Central memory CD8-positive, alpha-beta T cell (primary cell): Measurements from ENCODE around the gene KLC3.

Experiments
- ATAC-seq: fragments of 150-1000 bp; cut with Tn5 transposase; replicated peaks from 2 replicates; pipeline ENCODE4 v1.10.0; 2022; ENCODE audit warnings: mild to moderate bottlenecking, moderate FRiP score, moderate number of reproducible peaks; ENCODE audit not compliant: poor library complexity, severe bottlenecking; ENCODE audit errors: extremely low read depth
- DNase-seq, 2 donors: peaks; one replicate each; pipeline ENCODE4 v3.0.0; 2021; ENCODE audit warnings: low spot score in 2 of 2
- H3K27ac Mint-ChIP-seq: one replicate; pipeline ENCODE4 v1.8.0; 2022; ENCODE audit warnings: low read depth, mild to moderate bottlenecking, moderate library complexity, mixed read lengths
- H3K27me3 Mint-ChIP-seq: one replicate; pipeline ENCODE4 v1.8.0; 2022; ENCODE audit warnings: mixed read lengths
- H3K36me3 Mint-ChIP-seq: one replicate; pipeline ENCODE4 v1.8.0; 2022; ENCODE audit warnings: mild to moderate bottlenecking, moderate library complexity, mixed read lengths; ENCODE audit not compliant: insufficient read depth
- H3K4me1 Mint-ChIP-seq: one replicate; pipeline ENCODE4 v1.8.0; 2022; ENCODE audit warnings: mixed read lengths
- H3K4me3 Mint-ChIP-seq: one replicate; pipeline ENCODE4 v1.8.0; 2022; ENCODE audit warnings: mild to moderate bottlenecking, moderate library complexity, mixed read lengths
- H3K9me3 Mint-ChIP-seq: one replicate; pipeline ENCODE4 v1.8.0; 2022; ENCODE audit warnings: mixed read lengths

KLC3 gene

DNA sequence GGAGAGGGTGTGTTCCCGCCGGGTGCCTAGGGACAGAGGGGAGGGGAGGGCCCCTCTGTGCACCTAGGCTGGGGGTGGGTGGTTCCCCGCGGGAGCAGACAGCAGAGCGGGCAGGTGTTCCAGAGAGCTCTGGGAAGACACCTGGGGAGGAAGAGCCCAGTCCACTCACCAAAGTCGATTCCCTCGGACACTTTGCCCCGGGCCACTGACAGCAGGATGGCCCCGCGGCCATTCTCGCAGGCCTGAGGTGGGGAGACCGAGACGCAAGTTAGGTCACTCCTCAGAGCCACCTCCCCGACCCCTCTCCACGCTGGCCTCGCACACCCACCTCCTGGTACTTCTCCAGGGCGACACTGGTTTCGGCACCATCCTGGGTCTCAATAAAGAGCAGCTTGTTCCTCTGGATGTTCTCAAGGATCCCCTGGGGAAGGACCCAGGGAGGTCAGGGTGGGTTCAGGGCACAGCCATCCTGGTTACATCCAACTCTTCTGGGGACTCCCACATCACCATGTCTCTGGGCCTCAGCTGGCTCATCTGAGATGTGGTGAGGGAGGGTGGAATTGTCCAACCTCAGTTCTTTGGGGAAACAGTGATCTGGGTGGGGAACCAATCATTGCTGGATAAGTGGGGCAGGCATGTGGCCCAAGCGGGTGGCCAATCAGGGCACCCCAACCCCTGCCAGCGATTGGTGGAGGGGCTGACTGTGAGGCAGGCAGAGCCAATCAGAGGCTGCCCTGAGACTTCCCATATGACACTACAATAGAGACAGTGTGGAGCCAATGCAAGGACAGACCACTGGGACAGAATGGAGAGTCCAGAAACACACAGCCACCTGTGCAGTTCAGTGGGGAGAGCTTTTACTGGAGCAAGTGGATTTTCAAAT is 12.6 kb downstream of the KLC3 start:
- H3K27me3 Mint-ChIP-seq, result no peaks in the 10 kb centered on the region
- peaks cover 10% of the 10 kb centered on the region for H3K36me3 Mint-ChIP-seq

DNA sequence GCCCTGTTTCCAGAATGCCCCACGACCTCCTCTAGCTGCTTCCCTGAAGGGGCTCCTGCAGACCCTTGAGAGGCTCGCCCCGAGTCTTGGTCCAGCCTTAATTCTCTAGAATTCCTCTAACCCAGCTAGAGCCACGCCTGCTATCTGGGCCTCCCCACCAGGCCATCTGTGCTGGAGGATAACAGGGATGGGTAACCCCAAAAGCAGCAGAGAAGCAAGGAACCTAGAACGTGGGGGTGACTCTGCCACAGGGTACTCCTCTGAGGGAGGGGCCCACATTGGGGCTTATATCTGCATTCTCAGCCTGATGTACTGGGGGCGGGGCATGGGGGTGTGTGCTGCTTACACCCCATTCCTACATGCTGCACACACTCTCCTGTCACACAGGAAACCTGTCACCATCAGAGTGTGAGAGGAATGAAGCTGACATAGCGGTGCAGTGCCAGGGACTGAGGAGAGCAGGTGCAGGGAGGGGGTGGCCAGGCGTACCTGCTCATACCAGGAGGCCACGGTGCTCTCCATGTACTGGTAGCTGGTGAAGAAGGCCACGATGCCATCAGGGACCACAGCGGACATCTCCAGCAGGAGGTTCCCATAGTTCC is 13.8 kb downstream of the KLC3 start:
- Mint-ChIP-seq H3K27ac (peak overlapping the region; percentile 6), H3K27me3 (no peaks in the 10 kb centered on the region), H3K4me3 (peak overlapping the region; percentile 9), H3K4me1 (peaks cover 7% of the 10 kb centered on the region), H3K9me3 (no peaks in the 10 kb centered on the region), H3K36me3 (peaks cover 10% of the 10 kb centered on the region)
- ATAC-seq (peak; percentile 36), DNase-seq (no peak)

More for the DNA sequence above, 12.6 kb downstream of the KLC3 start:
- DNase-seq (no peak), ATAC-seq (no peak)
- peak overlapping the region; percentile 6 for H3K27ac Mint-ChIP-seq
- no peak overlapping the region for H3K4me3 Mint-ChIP-seq
- H3K4me1 Mint-ChIP-seq, result peaks cover 7% of the 10 kb centered on the region
- no peaks in the 10 kb centered on the region for H3K9me3 Mint-ChIP-seq

DNA sequence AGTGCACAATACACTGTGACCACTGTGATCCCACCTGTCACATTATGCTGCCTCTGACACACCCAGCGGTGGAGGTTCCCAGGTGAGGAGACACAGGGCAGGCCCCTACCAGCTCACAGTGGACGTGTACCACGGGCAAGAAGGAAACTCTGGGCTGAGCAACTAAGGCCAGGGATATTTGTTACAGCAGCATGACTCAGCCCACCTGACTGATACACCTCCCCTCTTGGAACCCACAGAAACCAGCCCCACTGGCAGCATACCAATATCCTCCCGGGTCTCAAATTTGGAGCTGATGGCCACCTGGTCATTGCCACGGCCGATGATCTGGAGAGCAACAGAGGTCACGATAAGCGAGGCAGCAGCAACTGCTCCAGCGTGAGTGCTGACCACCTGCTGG is 14.9 kb downstream of the KLC3 start:
- Mint-ChIP-seq H3K4me1 (peaks cover 7% of the 10 kb centered on the region), H3K36me3 (peaks cover 12% of the 10 kb centered on the region), H3K27ac (no peak overlapping the region), H3K9me3 (no peaks in the 10 kb centered on the region), H3K4me3 (no peak overlapping the region), H3K27me3 (no peaks in the 10 kb centered on the region)
- ATAC-seq (no peak), DNase-seq (no peak)

DNA sequence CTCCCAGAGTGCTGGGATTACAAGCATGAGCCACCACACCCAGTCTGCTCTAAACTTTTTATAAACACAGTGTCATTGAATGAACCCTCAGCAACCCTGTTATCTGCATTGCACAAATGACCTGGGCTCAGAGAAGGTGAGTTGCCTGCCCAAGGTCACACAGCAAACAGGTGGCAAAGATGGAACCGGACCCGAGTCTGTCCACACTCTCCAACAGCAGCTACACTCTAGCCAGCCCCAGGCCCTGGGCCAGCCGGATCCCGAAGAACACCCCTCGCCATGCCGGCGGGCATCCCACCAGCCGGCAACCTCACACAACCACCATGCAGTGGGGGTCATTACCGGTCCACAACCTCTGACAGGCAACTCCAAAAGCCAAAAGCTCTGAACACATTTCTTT is 15.4 kb downstream of the KLC3 start:
- ATAC-seq (no peak), DNase-seq (no peak)
- H3K4me1 Mint-ChIP-seq, result peaks cover 7% of the 10 kb centered on the region
- no peaks in the 10 kb centered on the region for H3K27me3 Mint-ChIP-seq
- H3K4me3 Mint-ChIP-seq, result no peak overlapping the region
- H3K9me3 Mint-ChIP-seq, result no peaks in the 10 kb centered on the region
- no peak overlapping the region for H3K27ac Mint-ChIP-seq
- H3K36me3 Mint-ChIP-seq, result peaks cover 9% of the 10 kb centered on the region

DNA sequence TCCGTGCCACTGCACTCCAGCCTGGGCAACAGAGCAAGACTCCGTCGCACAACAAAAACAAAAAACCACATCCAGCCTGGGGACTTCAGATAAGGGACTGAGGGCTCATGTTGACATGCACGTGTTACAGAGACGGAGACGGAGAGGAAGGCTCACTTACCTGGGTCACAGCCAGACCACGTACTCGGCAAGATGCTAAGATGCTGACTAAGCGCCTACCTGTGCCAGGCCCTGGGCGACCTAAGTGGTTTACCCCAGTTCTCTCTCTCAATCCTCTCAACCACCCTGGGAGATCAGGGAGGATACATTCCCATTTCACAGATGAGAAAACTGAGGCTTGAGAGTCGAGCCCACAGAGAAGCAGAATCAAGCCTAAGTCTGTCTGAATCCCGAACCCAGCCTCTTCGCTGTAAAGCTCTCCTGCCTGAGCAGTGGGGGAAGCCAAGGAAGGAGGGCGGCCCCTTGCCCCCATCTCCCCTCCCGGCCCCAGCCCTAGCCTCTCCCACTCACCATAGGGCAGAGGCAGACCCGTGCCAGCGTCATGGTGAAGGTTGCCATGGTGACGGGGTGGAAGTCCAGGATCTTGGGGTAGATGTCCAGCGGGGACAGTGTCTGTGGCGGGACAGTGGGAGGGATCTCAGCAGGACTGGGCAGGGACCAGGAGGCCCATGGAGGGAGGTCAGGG is 16.4 kb downstream of the KLC3 start:
- no peak for ATAC-seq
- H3K9me3 Mint-ChIP-seq, result no peaks in the 10 kb centered on the region
- DNase-seq, result no peak
- H3K4me1 Mint-ChIP-seq, result peaks cover 7% of the 10 kb centered on the region
- H3K27ac Mint-ChIP-seq, result no peak overlapping the region
- no peaks in the 10 kb centered on the region for H3K27me3 Mint-ChIP-seq
- no peak overlapping the region for H3K4me3 Mint-ChIP-seq
- peaks cover 8% of the 10 kb centered on the region for H3K36me3 Mint-ChIP-seq

DNA sequence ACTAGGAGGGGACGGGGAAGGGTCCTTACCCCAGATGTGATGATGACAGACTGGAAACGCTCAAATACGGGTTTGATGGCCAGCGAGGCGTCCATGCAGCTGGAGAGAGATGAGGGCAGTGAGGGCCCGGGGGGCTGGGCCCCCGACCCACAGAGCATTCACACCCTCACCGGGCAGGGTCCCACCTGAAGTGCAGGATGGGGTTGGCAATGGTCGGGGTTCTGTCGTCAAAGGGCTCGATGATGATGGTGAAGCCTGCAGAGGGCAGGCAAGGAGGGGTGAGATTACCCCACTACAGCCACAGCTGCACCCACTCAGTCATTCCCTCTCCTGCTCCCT is 16.9 kb downstream of the KLC3 start:
- H3K4me1 Mint-ChIP-seq, result peaks cover 7% of the 10 kb centered on the region
- no peak overlapping the region for H3K4me3 Mint-ChIP-seq
- H3K27ac Mint-ChIP-seq, result no peak overlapping the region
- no peaks in the 10 kb centered on the region for H3K9me3 Mint-ChIP-seq
- peaks cover 8% of the 10 kb centered on the region for H3K36me3 Mint-ChIP-seq
- no peaks in the 10 kb centered on the region for H3K27me3 Mint-ChIP-seq
- ATAC-seq (no peak), DNase-seq (no peak)

DNA sequence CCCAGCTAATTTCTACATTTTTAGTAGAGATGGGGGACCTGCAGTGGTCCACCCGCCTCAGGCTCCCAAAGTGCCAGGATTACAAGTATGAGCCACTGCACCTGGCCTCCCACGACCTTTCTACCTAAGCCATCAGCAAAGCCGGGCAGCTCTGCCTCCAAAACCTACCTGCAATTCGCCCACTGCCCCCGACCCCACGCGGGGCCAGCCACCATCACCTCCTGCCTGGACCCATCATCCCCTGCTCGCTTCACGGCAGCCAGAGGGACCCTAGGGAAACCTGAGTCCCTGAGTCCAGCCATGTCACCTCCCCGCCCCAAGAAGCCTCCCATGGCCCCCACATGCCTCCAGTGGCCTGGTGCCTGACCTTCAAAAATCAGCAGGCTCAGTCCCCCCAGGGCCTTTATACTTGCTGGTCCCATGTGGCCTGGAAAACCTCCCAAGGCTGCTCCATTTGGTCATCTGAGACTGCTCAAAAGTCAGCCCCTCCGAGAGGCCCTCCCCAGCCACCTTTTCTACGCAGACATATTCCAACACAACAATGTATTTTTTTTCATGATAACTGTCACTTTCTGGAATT is 17.8 kb downstream of the KLC3 start:
- H3K27ac Mint-ChIP-seq, result peak overlapping the region; percentile 19
- H3K36me3 Mint-ChIP-seq, result peaks cover 7% of the 10 kb centered on the region
- H3K27me3 Mint-ChIP-seq, result no peaks in the 10 kb centered on the region
- DNase-seq, result no peak
- H3K9me3 Mint-ChIP-seq, result no peaks in the 10 kb centered on the region
- no peak overlapping the region for H3K4me3 Mint-ChIP-seq
- H3K4me1 Mint-ChIP-seq, result peaks cover 7% of the 10 kb centered on the region
- no peak for ATAC-seq

DNA sequence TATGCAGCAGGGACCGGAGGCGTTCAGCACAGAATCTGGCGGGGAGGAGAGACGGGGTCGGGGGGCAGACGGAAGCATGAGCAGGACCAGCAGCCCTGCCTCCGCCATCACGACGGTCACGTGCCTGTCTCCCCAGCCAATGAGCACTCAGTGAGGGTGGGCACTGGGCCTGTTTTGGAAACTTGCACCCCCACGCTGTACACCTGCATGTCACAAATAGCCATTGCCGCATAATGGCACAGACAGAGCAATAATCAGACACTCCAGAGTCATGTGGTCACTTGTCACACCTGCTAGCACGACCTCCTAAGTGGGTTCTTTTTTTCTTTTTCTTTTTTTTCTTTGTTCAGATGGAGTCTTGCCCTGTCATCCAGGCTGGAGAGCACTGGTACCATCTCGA is 21.1 kb downstream of the KLC3 start:
- no peak for DNase-seq
- peaks cover 7% of the 10 kb centered on the region for H3K36me3 Mint-ChIP-seq
- no peaks in the 10 kb centered on the region for H3K4me1 Mint-ChIP-seq
- H3K27me3 Mint-ChIP-seq, result no peaks in the 10 kb centered on the region
- ATAC-seq, result no peak
- H3K27ac Mint-ChIP-seq, result peak overlapping the region; percentile 37
- H3K4me3 Mint-ChIP-seq, result no peak overlapping the region
- no peaks in the 10 kb centered on the region for H3K9me3 Mint-ChIP-seq

DNA sequence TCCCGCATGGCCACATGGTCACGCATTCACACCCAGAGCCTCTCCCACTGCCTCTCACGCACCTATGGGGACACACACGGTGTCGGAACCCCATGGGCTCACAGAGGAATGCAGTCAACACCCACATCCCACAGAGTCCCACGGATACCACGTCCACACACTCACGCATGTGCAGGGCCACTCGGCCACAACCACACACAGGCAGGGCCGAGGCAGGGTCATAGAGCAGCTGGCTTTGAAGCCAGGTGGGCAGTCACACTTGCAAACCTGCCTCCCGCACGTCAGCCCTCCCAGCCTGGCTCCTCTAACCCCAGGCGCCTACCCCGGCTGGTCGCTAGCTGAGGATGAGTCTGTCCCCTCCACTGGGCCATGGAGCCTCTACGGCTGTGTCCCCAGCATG is 21.7 kb downstream of the KLC3 start:
- H3K27ac Mint-ChIP-seq, result no peak overlapping the region
- ATAC-seq (no peak), DNase-seq (no peak)
- H3K4me3 Mint-ChIP-seq, result no peak overlapping the region
- H3K9me3 Mint-ChIP-seq, result no peaks in the 10 kb centered on the region
- no peaks in the 10 kb centered on the region for H3K27me3 Mint-ChIP-seq
- peaks cover 8% of the 10 kb centered on the region for H3K36me3 Mint-ChIP-seq
- no peaks in the 10 kb centered on the region for H3K4me1 Mint-ChIP-seq

DNA sequence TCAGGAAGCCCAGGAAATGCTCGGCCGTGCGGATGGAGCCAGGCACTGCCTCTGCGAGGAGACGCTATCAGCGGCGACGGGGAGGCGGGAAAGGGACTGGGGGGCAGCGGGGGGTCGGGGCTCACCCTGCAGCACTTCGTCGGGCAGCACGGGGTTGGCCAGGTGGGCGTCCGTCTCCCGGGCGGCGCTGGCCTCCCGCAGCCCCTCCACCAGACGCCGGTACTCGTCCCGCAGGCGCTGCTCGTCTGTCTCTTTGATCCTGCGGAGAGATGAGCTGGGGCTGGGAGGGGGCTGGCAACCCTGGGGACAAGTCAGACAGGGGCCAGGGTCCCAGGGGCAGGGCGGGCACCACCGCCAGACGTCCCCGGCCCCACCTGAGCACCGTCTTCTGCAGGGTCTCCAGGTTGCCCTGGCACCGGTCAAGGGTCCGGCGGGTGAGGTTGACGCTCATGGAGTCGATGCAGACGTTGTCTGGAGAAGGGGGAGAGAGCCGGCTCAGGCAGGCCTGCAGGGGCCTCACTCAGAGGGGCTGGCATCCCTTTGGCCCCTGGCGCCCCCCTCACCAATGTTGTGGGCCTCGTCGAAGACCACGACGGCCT is 23.4 kb downstream of the KLC3 start:
- Mint-ChIP-seq H3K4me1 (no peaks in the 10 kb centered on the region), H3K4me3 (no peak overlapping the region)

DNA sequence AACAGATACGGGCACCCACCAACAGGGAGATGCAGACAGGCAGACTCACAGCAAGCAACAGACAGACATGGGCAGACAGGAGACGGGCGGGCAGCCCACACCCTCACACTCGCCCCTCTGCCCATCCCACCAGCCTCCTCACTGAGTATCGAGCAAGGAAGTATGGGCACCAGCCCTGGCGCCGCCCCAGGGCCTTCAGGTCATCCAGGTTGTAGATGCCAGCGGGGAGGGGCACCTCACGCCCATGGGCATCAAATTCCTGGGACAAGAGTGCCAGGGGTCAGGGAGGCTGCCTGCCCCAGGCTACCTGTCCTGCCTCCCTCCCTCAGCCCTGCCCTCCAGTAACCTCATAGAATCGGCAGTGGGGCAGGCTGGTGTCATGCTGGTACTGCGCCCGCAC is 24.1 kb downstream of the KLC3 start:
- no peak overlapping the region for H3K27ac Mint-ChIP-seq
- H3K9me3 Mint-ChIP-seq, result no peaks in the 10 kb centered on the region
- no peaks in the 10 kb centered on the region for H3K4me1 Mint-ChIP-seq
- peaks cover 9% of the 10 kb centered on the region for H3K36me3 Mint-ChIP-seq
- no peak overlapping the region for H3K4me3 Mint-ChIP-seq
- ATAC-seq, result no peak
- no peaks in the 10 kb centered on the region for H3K27me3 Mint-ChIP-seq
- DNase-seq, result no peak

More for the DNA sequence above, 23.4 kb downstream of the KLC3 start:
- no peak overlapping the region for H3K27ac Mint-ChIP-seq
- no peaks in the 10 kb centered on the region for H3K9me3 Mint-ChIP-seq
- H3K27me3 Mint-ChIP-seq, result no peaks in the 10 kb centered on the region
- DNase-seq (no peak), ATAC-seq (no peak)
- H3K36me3 Mint-ChIP-seq, result peaks cover 9% of the 10 kb centered on the region

DNA sequence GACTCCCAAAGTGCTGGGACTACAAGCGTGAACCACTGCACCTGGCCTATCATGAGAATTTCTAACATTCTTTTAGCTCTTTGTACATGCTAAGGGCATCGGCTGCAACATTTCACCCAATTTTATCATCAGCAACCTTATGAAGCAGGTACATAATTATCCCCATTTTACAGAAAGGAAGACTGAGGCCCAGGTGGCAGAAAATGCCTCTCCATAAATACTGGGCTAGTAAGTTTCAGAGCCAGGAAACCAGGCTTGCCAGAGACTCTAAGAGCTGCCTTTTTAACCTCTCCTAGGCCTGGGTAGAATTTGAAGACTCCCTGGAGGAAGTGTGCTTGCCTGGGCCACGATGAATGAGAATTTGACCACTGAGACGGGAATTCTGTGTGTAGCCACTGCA is 27.6 kb downstream of the KLC3 start:
- Mint-ChIP-seq H3K36me3 (peaks cover 16% of the 10 kb centered on the region), H3K4me3 (no peak overlapping the region), H3K27ac (no peak overlapping the region), H3K27me3 (no peaks in the 10 kb centered on the region), H3K4me1 (no peaks in the 10 kb centered on the region), H3K9me3 (no peaks in the 10 kb centered on the region)
- ATAC-seq, result no peak
- no peak for DNase-seq
